Epithelial cell of alveolus of lung (primary cell): ENCODE data around the gene CMYA5. TPM values are rescaled to one million over a fixed set of nuclear protein-coding genes. Genes with fewer than 3 reads are reported as not detected.

Experiments used
- total RNA-seq: library from RNA; depleted of rRNA; stranded (reverse); fragments of >200 nt; gene quantifications from 2 replicates; pipeline ENCODE4 v1.2.1, GENCODE V29; 2015

CMYA5 gene
- 0.26 and 2.9 TPM in 2 replicates for total RNA-seq

DNA sequence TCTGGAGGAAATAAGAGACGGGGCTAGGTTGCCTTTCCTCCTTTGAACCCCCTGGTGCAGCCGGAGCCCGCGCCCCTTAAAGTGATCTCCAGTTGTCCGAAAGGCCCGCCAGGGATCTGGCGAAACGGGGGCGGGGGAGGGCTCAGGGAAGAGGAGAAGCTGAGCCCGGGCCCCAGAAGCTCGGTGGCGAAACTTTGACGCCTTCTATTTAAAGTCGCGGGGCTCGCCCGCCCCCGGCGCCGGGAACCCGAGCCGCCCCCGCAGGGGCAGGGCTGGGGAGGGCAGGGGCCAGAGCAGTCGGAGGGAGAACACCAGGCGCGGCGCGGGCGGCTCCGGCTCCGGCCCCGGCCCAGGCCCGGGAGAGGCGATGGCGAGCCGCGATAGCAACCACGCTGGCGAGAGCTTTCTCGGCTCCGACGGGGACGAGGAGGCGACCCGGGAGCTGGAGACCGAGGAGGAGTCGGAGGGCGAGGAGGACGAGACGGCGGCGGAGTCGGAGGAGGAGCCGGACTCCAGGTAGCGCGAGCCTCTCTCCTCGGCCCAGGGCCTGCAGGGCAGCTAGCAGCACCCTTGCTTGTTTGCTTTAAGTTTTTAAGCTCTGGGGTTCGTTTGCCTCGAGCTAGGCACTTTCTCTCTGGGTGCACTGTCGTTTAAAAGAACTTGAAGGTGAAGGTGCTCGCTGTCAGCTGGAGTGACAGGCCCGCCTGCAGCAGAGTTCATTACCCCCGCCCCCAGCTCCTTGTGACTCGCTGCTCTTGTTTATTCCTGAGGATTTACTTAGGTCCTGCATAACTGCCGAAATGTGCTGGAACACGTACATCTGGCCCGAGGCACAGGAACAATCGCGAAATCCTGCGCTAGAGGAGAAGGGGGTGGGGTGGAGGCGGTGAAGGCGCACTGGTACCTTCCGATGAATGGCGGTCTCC lies at the start of gene CMYA5:
CMYA5 (plus strand) TSS at position 296 of the 926 bp plus-strand sequence; CDS start at position 368, 72 bp downstream.

Other genes with a start within 250 kb of the CMYA5 start
- 4.2 and 5.2 TPM in 2 replicates for gene HOMER1, start 175.7 kb upstream of the CMYA5 start, total RNA-seq
- gene TENT2, start 77.4 kb upstream of the CMYA5 start, total RNA-seq: 19.3 and 26.1 TPM in 2 replicates